T-helper 2 cell treated with Interferon-gamma antibody and Interleukin-4, amounts not matched to agents 100 ng/mL and 5 ng/mL, for 36 hours (primary cell): ENCODE data around the gene PGAP3. TPM values are rescaled to one million over a fixed set of nuclear protein-coding genes. Genes with fewer than 3 reads are reported as not detected.
"Not testable (repeated sequence)": the region's sequence is repeated elsewhere in the genome, so short reads cannot be mapped to it uniquely, and the experiment has no call there.

Experiments
- intact Hi-C: fragments of 100-400 bp; cut with micrococcal nuclease; formaldehyde crosslinking; loops from one replicate; pipeline ENCODE4 v1.15.1; 2023
- total RNA-seq: library from RNA; stranded (reverse); gene quantifications from 2 replicates; pipeline ENCODE4 v1.2.3, GENCODE V29; 2022

Gene PGAP3
- total RNA-seq: 21.6 and 25.5 TPM in 2 replicates

GRCh38 chr17:39687546-39688474 lies at the start of gene PGAP3:
Gene PGAP3, minus strand, starts transcription at chr17:39688057. Its CDS starts 43 bp downstream, at chr17:39688014.
- intact Hi-C loops: loop anchor here (1.0 to 5.0 kb wide), 2 partner anchors 42 to 51 kb away; partner anchors contain the start of genes MIEN1 and STARD3

GRCh38 chr17:39737206-39737759 lies 49.4 kb upstream of the PGAP3 start:
- intact Hi-C loops: no loop called here

- intact Hi-C loops: no loop called here
Observed at GRCh38 chr17:39736319-39737165, 48.7 kb upstream of the PGAP3 start.

GRCh38 chr17:39735882-39736281 lies 48.0 kb upstream of the PGAP3 start:
- intact Hi-C loops: no loop called here

- intact Hi-C loops: loop anchor here (5.0 kb wide), 2 partner anchors 55 to 95 kb away; partner anchors contain the start of gene STARD3
Observed at GRCh38 chr17:39732586-39732985, 44.7 kb upstream of the PGAP3 start.

- intact Hi-C loops: loop anchor here (1.0 to 5.0 kb wide), 5 partner anchors 24 to 250 kb away; partner anchors contain the start of genes PGAP3, PSMD3 and STARD3
Observed at GRCh38 chr17:39730095-39730921, 42.5 kb upstream of the PGAP3 start, which contains the start of gene MIEN1. Gene MIEN1, minus strand, starts transcription at chr17:39730532. Its CDS starts 37 bp downstream, at chr17:39730495.

- intact Hi-C loops: no loop called here
Observed at GRCh38 chr17:39729280-39729851, 41.5 kb upstream of the PGAP3 start.

- intact Hi-C loops: no loop called here
Observed at GRCh38 chr17:39727556-39727955, 39.7 kb upstream of the PGAP3 start.

- intact Hi-C loops: no loop called here
Observed at GRCh38 chr17:39726617-39727016, 38.8 kb upstream of the PGAP3 start.

GRCh38 chr17:39725923-39726322 lies 38.1 kb upstream of the PGAP3 start:
- intact Hi-C loops: not testable (repeated sequence)

- intact Hi-C loops: no loop called here
Observed at GRCh38 chr17:39724731-39725130, 36.9 kb upstream of the PGAP3 start.

- intact Hi-C loops: no loop called here
Observed at GRCh38 chr17:39722965-39723848, 35.4 kb upstream of the PGAP3 start.

GRCh38 chr17:39722104-39722503 lies 34.2 kb upstream of the PGAP3 start:
- intact Hi-C loops: no loop called here

- intact Hi-C loops: no loop called here
Observed at GRCh38 chr17:39719563-39720355, 31.9 kb upstream of the PGAP3 start.

- intact Hi-C loops: no loop called here
Observed at GRCh38 chr17:39717660-39718059, 29.8 kb upstream of the PGAP3 start.

GRCh38 chr17:39716879-39717536 lies 29.2 kb upstream of the PGAP3 start:
- intact Hi-C loops: no loop called here

- intact Hi-C loops: no loop called here
Observed at GRCh38 chr17:39716073-39716818, 28.4 kb upstream of the PGAP3 start.
